ENCODE results near the gene VPS54.
A peak's percentile ranks its signal among the peaks of the same experiment; 100 is the strongest.
"Not testable (repeated sequence)": the region's sequence is repeated elsewhere in the genome, so short reads cannot be mapped to it uniquely, and the experiment has no call there.

The VPS54 gene

DNA sequence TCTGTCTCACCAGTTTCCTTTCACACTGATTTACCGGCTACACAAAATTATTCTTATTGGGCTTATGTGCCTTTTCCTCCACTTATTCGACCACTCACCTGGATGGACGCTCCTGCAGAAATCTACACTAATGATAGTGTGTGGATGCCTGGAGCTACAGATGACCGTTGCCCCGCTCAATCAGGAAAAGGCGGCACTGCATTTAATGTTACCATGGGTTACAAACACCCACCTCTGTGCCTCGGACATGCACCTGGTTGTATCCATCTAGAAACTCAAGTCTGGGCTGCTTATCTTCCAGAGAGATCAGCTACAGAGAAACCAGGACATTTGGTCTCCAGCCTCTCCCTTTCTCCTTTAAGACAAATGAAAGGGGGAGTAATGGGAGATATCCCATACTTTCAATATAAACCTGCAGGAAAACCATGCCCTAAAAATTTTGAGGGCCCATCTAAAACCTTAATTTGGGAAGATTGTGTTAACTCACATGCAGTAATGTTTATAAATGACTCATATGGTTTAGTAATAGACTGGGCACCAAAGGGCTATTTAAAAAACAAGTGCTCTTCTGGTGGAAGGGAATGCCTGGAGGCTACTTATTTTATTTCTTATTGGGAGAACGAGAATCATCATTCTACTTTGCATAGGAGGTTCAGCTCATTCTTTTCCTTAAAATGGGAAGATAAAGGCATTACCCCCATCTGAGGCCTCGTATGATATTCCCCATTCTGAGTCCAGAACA is 24.7 kb downstream of the VPS54 start:
- peak overlapping the region; percentile 26 for H3K27ac ChIP-seq (ENCODE audit: low read depth, low read length)
- WGBS (ENCODE audit: extremely low coverage, insufficient coverage, insufficient read length): no CpG with 5 or more reads among the region's 9 CpGs
- H2BK12ac ChIP-seq (ENCODE audit: low read length); H3K4me2 ChIP-seq (ENCODE audit: low read length); H3K14ac ChIP-seq (ENCODE audit: low read length); H4K91ac ChIP-seq (ENCODE audit: low read depth, low read length); H2BK120ac ChIP-seq (ENCODE audit: insufficient read depth, low read length, poor library complexity); H3K9me3 ChIP-seq (ENCODE audit: insufficient read depth, low read depth, low read length); H2BK5ac ChIP-seq (ENCODE audit: low read depth, low read length, poor library complexity); H3K4ac ChIP-seq (ENCODE audit: low read depth, low read length); H3K4me1 ChIP-seq (ENCODE audit: control insufficient read depth in 1 of 2, insufficient read depth in 2 of 2, low read length in 2 of 2); H3K23ac ChIP-seq (ENCODE audit: low read length); H3K9ac ChIP-seq (ENCODE audit: low read length); H3K4me3 ChIP-seq (ENCODE audit: low read depth, low read length); H3K18ac ChIP-seq (ENCODE audit: low read length); H4K8ac ChIP-seq (ENCODE audit: low read depth, low read length); H3K27me3 ChIP-seq (ENCODE audit: insufficient read depth, low read length); H3K79me1 ChIP-seq (ENCODE audit: low read length); H4K12ac ChIP-seq (ENCODE audit: low read depth, low read length); H3K79me2 ChIP-seq (ENCODE audit: control insufficient read depth, insufficient read depth, low read length, poor library complexity); H2AK5ac ChIP-seq (ENCODE audit: low read length); H2AFZ ChIP-seq (ENCODE audit: insufficient read depth, low read length, poor library complexity): not testable (repeated sequence)
- H3K36me3 ChIP-seq (ENCODE audit: control insufficient read depth in 1 of 2, insufficient read depth in 2 of 2, low read length in 2 of 2): peaks cover 0 to 11% of the 10 kb centered on the region in 2 experiments
- DNase-seq: peak in 1 of 2 donors; percentile 23

DNA sequence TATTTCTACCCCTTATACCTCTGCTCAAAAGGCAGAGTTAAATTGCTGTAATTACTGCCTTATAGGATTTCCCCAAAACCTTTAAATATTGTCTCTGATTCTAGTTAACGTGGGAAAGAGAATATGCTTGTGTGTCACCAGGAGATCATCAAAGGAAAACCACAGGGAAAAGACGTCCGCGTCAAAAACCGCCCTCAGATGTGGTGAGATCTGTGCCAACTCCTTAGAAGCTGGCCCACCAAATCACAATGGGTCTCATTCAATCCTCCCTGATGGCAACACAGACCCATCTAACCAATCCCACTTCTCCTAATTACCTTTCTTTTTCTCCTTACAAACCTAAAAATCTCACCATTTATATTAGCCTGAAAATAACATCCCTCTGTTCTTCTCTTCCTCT is 25.4 kb downstream of the VPS54 start:
- Histone ChIP-seq H3K9me3 (ENCODE audit: insufficient read depth, low read depth, low read length) (no peaks in the 10 kb centered on the region), H3K4me3 (ENCODE audit: low read depth, low read length) (no peak overlapping the region), H2BK120ac (ENCODE audit: insufficient read depth, low read length, poor library complexity) (peak overlapping the region; percentile 72), H4K8ac (ENCODE audit: low read depth, low read length) (no peak overlapping the region), H3K36me3 (ENCODE audit: control insufficient read depth in 1 of 2, insufficient read depth in 2 of 2, low read length in 2 of 2) (peaks cover 0 to 9% of the 10 kb centered on the region in 2 experiments), H3K4me2 (ENCODE audit: low read length) (peak overlapping the region; percentile 22), H2BK12ac (ENCODE audit: low read length) (peak overlapping the region; percentile 79), H4K91ac (ENCODE audit: low read depth, low read length) (peak overlapping the region; percentile 5), H3K14ac (ENCODE audit: low read length) (no peak overlapping the region), H3K18ac (ENCODE audit: low read length) (peak overlapping the region; percentile 56), H4K12ac (ENCODE audit: low read depth, low read length) (no peak overlapping the region), H2AFZ (ENCODE audit: insufficient read depth, low read length, poor library complexity) (no peak overlapping the region), H3K79me2 (ENCODE audit: control insufficient read depth, insufficient read depth, low read length, poor library complexity) (no peaks in the 10 kb centered on the region), H2BK5ac (ENCODE audit: low read depth, low read length, poor library complexity) (no peak overlapping the region), H3K79me1 (ENCODE audit: low read length) (peaks cover 7% of the 10 kb centered on the region), H2AK5ac (ENCODE audit: low read length) (no peak overlapping the region), H3K27ac (ENCODE audit: low read depth, low read length) (peak overlapping the region; percentile 8), H3K9ac (ENCODE audit: low read length) (no peak overlapping the region), H3K23ac (ENCODE audit: low read length) (no peak overlapping the region), H3K4me1 (ENCODE audit: control insufficient read depth in 1 of 2, insufficient read depth in 2 of 2, low read length in 2 of 2) (peaks cover 7 to 8% of the 10 kb centered on the region in 2 experiments), H3K27me3 (ENCODE audit: insufficient read depth, low read length) (no peaks in the 10 kb centered on the region), H3K4ac (ENCODE audit: low read depth, low read length) (no peak overlapping the region)
- WGBS (ENCODE audit: extremely low coverage, insufficient coverage, insufficient read length): no CpG with 5 or more reads among the region's 5 CpGs
- no peak for DNase-seq

DNA sequence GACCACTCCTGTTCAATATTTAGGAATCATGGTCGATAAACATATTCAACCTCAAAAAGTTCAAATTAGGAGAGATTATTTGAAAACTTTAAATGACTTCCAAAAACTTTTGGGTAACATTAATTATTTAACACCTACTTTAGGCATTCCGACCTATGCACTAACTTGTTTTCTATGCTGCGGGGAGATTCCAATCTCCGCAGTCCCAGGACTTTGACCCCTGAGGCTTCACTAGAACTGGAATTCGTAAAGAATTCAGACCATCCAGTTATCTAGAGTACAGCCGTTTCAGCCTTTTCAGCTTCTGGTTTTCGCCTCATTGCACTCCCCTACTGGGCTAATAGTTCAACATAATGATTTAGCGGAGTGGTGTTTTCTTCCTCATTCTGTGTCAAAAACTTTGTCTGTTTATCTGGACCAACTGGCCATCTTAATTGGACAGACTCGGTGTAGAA is 26.1 kb downstream of the VPS54 start:
- peak overlapping the region; percentile 74 for H3K27ac ChIP-seq (ENCODE audit: low read depth, low read length)
- not testable (repeated sequence) for H3K4me3 ChIP-seq (ENCODE audit: low read depth, low read length); H3K4ac ChIP-seq (ENCODE audit: low read depth, low read length); H3K36me3 ChIP-seq (ENCODE audit: control insufficient read depth in 1 of 2, insufficient read depth in 2 of 2, low read length in 2 of 2); H3K14ac ChIP-seq (ENCODE audit: low read length); H4K91ac ChIP-seq (ENCODE audit: low read depth, low read length); H3K23ac ChIP-seq (ENCODE audit: low read length); H3K27me3 ChIP-seq (ENCODE audit: insufficient read depth, low read length); H2BK12ac ChIP-seq (ENCODE audit: low read length); H4K8ac ChIP-seq (ENCODE audit: low read depth, low read length); H2BK120ac ChIP-seq (ENCODE audit: insufficient read depth, low read length, poor library complexity); H3K9me3 ChIP-seq (ENCODE audit: insufficient read depth, low read depth, low read length); H3K18ac ChIP-seq (ENCODE audit: low read length); H3K9ac ChIP-seq (ENCODE audit: low read length); H2AK5ac ChIP-seq (ENCODE audit: low read length); H2AFZ ChIP-seq (ENCODE audit: insufficient read depth, low read length, poor library complexity); H2BK5ac ChIP-seq (ENCODE audit: low read depth, low read length, poor library complexity); H4K12ac ChIP-seq (ENCODE audit: low read depth, low read length); H3K4me1 ChIP-seq (ENCODE audit: control insufficient read depth in 1 of 2, insufficient read depth in 2 of 2, low read length in 2 of 2); H3K79me2 ChIP-seq (ENCODE audit: control insufficient read depth, insufficient read depth, low read length, poor library complexity); H3K79me1 ChIP-seq (ENCODE audit: low read length); H3K4me2 ChIP-seq (ENCODE audit: low read length)
- DNase-seq: peak; percentile 79 to 83
- WGBS (ENCODE audit: extremely low coverage, insufficient coverage, insufficient read length): no CpG with 5 or more reads among the region's 9 CpGs

DNA sequence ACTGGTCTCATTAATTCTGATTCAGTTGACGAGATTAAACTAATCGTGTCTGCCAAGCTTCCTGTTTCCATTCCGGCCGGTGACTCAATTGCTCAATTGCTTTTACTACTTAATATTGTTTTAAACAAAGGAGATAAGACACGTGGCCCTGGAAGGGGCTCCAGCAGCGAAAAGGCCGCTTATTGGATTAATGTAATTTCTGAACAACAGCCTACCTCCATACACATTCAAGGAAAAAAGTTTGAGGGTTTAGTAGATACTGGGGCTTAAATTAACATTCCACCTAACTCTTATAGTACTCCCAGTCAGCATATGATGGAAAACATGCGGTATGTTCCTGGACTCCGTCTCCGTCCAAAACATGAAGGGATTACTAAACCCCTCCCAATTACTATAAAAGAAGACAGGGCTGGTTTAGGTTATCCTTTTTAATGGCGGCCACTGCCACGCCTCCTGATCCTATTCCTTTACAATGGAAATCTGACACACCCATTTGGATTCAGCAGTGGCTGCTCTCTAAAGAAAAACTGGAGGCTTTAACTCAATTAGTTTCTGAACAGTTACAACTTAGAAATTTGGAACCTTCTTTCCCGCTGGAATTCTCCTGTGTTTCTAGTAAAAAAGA is 27.1 kb downstream of the VPS54 start:
- Histone ChIP-seq H3K14ac (ENCODE audit: low read length) (no peak overlapping the region), H3K23ac (ENCODE audit: low read length) (no peak overlapping the region), H3K36me3 (ENCODE audit: control insufficient read depth in 1 of 2, insufficient read depth in 2 of 2, low read length in 2 of 2) (peaks cover 0 to 9% of the 10 kb centered on the region in 2 experiments), H3K4ac (ENCODE audit: low read depth, low read length) (no peak overlapping the region), H4K8ac (ENCODE audit: low read depth, low read length) (no peak overlapping the region), H4K12ac (ENCODE audit: low read depth, low read length) (no peak overlapping the region), H2BK120ac (ENCODE audit: insufficient read depth, low read length, poor library complexity) (no peak overlapping the region), H2AFZ (ENCODE audit: insufficient read depth, low read length, poor library complexity) (no peak overlapping the region), H3K79me2 (ENCODE audit: control insufficient read depth, insufficient read depth, low read length, poor library complexity) (no peaks in the 10 kb centered on the region), H3K4me3 (ENCODE audit: low read depth, low read length) (no peak overlapping the region), H3K79me1 (ENCODE audit: low read length) (peaks cover 7% of the 10 kb centered on the region), H3K9ac (ENCODE audit: low read length) (no peak overlapping the region), H3K18ac (ENCODE audit: low read length) (no peak overlapping the region), H2BK12ac (ENCODE audit: low read length) (no peak overlapping the region), H2BK5ac (ENCODE audit: low read depth, low read length, poor library complexity) (no peak overlapping the region), H3K27me3 (ENCODE audit: insufficient read depth, low read length) (no peaks in the 10 kb centered on the region), H4K91ac (ENCODE audit: low read depth, low read length) (no peak overlapping the region), H3K27ac (ENCODE audit: low read depth, low read length) (no peak overlapping the region), H3K9me3 (ENCODE audit: insufficient read depth, low read depth, low read length) (no peaks in the 10 kb centered on the region), H2AK5ac (ENCODE audit: low read length) (no peak overlapping the region), H3K4me1 (ENCODE audit: control insufficient read depth in 1 of 2, insufficient read depth in 2 of 2, low read length in 2 of 2) (peaks cover 7 to 8% of the 10 kb centered on the region in 2 experiments), H3K4me2 (ENCODE audit: low read length) (no peak overlapping the region)
- no peak for DNase-seq
- no CpG with 5 or more reads among the region's 13 CpGs for WGBS (ENCODE audit: extremely low coverage, insufficient coverage, insufficient read length)
